Fibroblast of the aortic adventitia (primary cell): Measurements from ENCODE around the gene FGD2. TPM values are rescaled to one million over a fixed set of nuclear protein-coding genes. Genes with fewer than 3 reads are reported as not detected.

Experiments
- DNase-seq: peaks from one replicate; pipeline ENCODE4 v3.0.0-alpha.2; 2010; ENCODE audit warnings: low read depth
- H3K4me3 ChIP-seq: 2 replicates; pipeline ENCODE4 v1.5.1; 2011; ENCODE audit warnings: low read depth, mild to moderate bottlenecking, control low read depth, low read length, moderate library complexity
- total RNA-seq: library from RNA; depleted of rRNA; stranded (reverse); fragments of >200 nt; gene quantifications from 2 replicates; pipeline ENCODE4 v1.2.3, GENCODE V29; 2012; ENCODE audit warnings: low replicate concordance
- TF ChIP-seq, protein P1 (sequence below): IDR thresholded peaks from 2 replicates; pipeline ENCODE4 v1.5.1; 2011; ENCODE audit warnings: mild to moderate bottlenecking, low read length, control low read depth, inconsistent platforms; ENCODE audit not compliant: insufficient read depth

FGD2 gene
- total RNA-seq, 1 donor: not detected

DNA sequence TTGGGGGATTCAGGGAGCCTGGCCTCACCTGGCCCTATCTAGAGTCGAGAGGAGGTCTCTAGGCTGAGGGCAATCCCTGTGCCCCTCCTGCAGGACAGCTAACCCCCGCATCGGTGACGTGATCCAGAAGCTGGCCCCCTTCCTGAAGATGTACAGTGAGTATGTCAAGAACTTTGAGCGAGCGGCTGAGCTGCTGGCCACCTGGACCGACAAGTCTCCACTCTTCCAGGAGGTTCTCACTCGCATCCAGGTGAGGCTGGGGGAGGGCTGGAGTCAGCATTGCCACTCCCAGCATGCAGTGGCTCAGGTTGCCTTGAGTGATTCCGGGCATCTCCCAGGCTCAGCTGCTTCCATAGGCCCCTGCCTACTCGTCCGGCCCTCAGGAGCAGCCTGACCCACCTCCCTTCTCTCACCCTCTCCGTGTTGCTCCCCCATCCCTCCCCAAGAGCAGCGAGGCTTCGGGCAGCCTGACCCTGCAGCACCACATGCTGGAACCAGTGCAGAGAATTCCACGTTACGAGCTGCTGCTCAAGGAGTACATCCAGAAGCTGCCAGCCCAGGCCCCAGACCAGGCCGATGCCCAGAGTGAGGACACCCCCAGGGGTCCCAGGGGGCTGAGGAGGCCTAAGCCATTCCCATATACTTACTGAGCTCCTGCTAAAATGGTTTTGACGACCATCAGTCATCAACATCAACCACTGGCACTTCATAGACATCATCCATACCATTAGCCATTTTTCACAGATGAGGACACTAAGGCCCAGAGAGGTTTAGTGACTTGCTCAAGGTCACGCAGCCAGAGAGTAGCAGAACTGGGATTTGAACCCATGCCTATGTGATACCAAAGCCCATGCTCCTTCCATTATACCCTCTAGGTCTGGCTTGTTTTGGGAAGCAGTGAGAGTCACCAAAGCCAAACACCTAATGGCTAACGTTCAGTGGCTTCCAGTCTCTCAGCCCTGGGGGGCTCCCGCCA is 8.3 kb downstream of the FGD2 start:
- H3K4me3 ChIP-seq: no peak overlapping the region
- DNase-seq: no peak
- TF ChIP-seq, protein P1, sequence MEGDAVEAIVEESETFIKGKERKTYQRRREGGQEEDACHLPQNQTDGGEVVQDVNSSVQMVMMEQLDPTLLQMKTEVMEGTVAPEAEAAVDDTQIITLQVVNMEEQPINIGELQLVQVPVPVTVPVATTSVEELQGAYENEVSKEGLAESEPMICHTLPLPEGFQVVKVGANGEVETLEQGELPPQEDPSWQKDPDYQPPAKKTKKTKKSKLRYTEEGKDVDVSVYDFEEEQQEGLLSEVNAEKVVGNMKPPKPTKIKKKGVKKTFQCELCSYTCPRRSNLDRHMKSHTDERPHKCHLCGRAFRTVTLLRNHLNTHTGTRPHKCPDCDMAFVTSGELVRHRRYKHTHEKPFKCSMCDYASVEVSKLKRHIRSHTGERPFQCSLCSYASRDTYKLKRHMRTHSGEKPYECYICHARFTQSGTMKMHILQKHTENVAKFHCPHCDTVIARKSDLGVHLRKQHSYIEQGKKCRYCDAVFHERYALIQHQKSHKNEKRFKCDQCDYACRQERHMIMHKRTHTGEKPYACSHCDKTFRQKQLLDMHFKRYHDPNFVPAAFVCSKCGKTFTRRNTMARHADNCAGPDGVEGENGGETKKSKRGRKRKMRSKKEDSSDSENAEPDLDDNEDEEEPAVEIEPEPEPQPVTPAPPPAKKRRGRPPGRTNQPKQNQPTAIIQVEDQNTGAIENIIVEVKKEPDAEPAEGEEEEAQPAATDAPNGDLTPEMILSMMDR: no peak

DNA sequence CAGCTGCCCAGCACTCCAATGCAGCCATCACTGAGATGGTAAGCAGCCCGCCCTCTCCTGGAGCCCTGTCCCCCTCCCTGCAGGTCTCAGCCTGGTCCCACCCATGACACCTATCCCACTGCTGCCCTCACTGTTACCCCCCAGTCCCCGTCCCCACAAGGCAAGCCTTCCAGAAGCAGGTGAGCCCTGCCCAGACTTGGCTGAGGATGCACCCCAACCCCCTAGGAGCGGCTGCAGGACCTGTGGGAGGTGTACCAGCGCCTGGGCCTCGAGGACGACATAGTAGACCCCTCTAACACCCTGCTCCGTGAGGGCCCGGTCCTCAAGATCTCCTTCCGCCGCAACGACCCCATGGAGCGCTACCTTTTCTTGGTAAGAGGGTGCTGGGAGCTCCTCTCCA is 9.2 kb downstream of the FGD2 start:
- H3K4me3 ChIP-seq: no peak overlapping the region
- TF ChIP-seq, protein P1: no peak
- DNase-seq: no peak

DNA sequence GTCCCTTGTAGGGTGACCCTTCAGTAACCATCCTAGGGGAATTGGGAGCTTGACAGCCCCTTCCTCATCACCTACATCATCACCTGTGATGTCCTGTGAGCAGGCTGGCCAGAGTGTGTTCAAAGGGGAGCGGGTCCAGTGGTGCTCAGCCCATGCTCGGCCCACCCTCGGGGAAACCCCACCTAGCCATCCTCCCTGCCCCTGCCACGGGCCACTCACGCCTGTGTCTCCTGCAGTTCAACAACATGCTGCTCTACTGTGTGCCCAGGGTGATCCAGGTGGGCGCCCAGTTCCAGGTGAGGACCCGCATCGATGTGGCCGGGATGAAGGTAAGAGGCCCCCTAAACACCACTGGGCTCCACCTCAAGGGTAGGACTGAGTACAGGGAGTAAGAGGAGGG is 10.1 kb downstream of the FGD2 start:
- TF ChIP-seq, protein P1: no peak
- DNase-seq: no peak
- H3K4me3 ChIP-seq: no peak overlapping the region

DNA sequence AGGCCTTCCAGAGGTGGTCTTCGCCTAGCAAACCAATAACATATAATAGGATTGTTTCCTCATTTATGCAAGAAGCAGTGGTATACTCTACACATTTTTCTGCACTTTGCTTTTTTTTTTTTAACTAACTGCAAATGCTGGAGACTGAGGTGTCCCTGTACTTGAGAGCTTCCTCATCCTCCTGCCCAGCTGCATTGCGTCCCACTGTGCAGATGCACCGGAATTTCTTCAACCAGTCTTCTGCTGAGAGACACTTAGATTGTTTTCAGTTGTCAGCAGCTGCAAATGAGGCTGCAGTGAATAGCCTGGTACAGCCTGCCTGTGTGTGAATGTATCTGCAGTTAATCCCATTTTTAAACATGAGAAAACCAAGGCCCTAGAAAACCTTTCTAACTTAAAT is 11.5 kb downstream of the FGD2 start:
- DNase-seq: no peak
- TF ChIP-seq, protein P1: no peak
- no peak overlapping the region for H3K4me3 ChIP-seq

DNA sequence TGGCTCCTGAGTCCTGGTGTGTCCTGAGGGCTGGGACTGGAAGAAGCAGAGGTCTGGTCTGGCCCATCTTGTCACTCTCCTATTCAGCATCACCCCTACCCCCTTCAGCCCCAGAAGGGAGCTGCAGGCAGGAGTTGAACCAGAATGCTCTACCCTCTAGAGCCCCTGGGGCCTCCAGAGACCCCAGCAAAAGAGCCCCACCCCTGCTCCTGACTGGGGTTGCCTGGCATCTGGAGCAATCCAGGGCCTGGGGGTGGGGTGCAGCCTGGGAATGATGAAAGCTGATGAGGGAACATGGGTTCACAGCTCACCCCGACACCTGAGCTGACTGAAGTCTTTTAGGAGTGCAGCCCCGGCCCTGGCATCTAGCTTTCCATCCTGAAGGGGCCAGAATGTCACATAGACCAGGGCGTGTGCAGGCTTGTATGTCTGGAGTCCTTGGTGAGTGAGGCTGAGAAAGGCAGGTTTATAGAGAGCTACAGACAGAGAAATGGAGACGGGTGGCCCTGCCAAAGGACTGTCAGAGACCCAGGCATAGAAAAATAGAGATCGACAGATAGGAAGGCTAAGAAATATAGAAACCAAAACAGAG is 12.2 kb downstream of the FGD2 start:
- H3K4me3 ChIP-seq: no peak overlapping the region
- DNase-seq: no peak
- TF ChIP-seq, protein P1: no peak

DNA sequence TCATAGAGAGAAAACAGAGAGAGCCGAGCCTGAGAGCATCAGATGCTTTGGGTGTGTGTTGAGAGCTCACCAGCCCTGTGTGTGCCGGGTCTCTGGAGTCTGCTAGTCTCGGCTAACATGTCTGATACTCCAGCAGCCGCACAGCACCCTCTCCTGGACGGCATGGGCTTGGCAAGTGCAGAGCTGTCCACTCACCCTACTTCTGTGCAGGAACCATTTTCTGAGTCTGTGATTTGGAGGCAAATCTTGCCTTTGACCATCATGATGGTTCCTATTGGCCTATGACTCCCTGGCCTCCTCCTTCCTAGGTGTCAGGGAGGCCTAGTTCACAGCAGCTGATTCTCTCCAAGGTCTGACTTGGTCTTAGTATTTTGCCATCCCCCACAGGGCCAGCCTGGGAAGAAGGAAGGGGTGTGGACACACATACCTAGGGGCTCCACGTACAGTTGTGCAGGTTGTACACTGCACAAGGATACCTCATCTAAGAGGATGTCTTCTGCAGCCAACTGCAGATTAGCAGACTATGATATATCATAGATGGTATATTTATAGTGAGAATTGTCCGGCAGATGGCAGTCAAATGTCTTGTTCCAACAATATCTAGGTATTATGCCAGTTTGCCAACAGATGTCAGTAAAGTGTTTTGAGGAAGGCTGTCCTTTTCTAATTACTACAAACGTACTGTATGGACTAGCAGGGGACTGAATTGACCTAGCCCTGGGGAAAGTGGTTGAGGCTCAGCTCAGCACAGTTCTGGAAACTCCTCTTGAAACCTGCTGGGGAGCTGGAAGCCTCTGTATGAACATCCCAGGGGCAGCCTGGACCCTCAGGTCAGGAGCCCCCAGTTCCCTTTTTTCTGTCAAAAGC is 13.0 kb downstream of the FGD2 start:
- TF ChIP-seq, protein P1: peak; percentile 97

More for the DNA sequence above, 13.0 kb downstream of the FGD2 start:
- no peak overlapping the region for H3K4me3 ChIP-seq
- DNase-seq: peak; percentile 91
